Type B pancreatic cell (in vitro differentiated cells): Measurements from ENCODE around the gene USP28. TPM values are rescaled to one million over a fixed set of nuclear protein-coding genes. Genes with fewer than 3 reads are reported as not detected.

Experiments
- DNase-seq: peaks from one replicate; pipeline ENCODE4 v3.0.0; 2021; ENCODE audit warnings: mixed read lengths; ENCODE audit not compliant: unreplicated experiment; ENCODE audit errors: extremely low spot score
- H3K27ac Mint-ChIP-seq: 2 replicates; pipeline ENCODE4 v1.8.0; 2021; ENCODE audit warnings: mild to moderate bottlenecking, mixed read lengths
- H3K27me3 Mint-ChIP-seq: 2 replicates; pipeline ENCODE4 v1.8.0; 2021; ENCODE audit warnings: mixed read lengths
- H3K36me3 Mint-ChIP-seq: 2 replicates; pipeline ENCODE4 v1.8.0; 2021; ENCODE audit warnings: mixed read lengths
- H3K4me1 Mint-ChIP-seq: one replicate; pipeline ENCODE4 v1.8.0; 2021; ENCODE audit warnings: mixed read lengths; ENCODE audit not compliant: unreplicated experiment
- H3K4me3 Mint-ChIP-seq: 2 replicates; pipeline ENCODE4 v1.8.0; 2021; ENCODE audit warnings: mild to moderate bottlenecking, mixed read lengths
- H3K9me3 Mint-ChIP-seq: 2 replicates; pipeline ENCODE4 v1.8.0; 2021; ENCODE audit warnings: mixed read lengths
- total RNA-seq: library from RNA; stranded (reverse); gene quantifications from 2 replicates; pipeline ENCODE4 v1.2.1, GENCODE V29; 2021; ENCODE audit warnings: low replicate concordance
- TF ChIP-seq, protein P1 (sequence below): fragments of 200-600 bp; sonication (generic); conservative IDR thresholded peaks from 2 replicates; pipeline ENCODE4 v1.5.0; 2021; ENCODE audit warnings: antibody characterized with exemption, mild to moderate bottlenecking

Gene USP28
- total RNA-seq, 1 donor from 2014 or later = 46.9 TPM

DNA sequence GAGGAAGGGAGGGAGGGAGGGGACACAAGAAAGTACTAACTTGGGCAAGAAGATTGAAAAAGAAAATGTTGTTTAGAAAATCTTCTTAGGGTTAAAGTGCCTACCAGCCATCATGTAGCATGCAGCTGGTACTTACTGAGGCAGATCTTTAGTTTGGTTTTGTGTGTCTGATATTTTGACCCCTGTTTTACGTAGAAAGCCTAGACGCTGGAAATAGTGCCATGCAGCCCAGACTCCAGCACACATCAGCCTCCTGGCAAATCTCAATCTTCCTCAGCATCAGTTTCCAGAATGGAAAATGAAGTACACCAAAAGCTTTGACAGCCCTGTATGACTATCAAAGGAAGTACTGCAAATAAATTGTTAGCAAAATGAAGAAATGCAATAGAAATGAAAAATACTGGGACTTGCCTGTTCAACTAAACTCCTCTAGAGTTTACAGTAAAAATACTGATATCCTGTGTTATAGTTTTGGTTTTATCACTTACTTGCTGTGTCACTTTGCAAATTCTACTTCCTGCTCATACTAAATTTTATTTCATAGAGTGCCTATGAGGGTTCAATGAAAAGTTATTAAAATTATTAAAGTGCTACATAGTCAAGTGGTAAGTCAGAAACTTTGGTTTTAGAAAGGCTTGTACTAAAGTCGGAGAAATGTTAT is 7.4 kb downstream of the USP28 start:
- Mint-ChIP-seq H3K36me3 (peaks cover 13% of the 10 kb centered on the region), H3K27ac (no peak overlapping the region), H3K4me3 (no peak overlapping the region), H3K27me3 (no peaks in the 10 kb centered on the region), H3K4me1 (peaks cover 8% of the 10 kb centered on the region), H3K9me3 (no peaks in the 10 kb centered on the region)
- DNase-seq = no peak
- TF ChIP-seq, protein P1, sequence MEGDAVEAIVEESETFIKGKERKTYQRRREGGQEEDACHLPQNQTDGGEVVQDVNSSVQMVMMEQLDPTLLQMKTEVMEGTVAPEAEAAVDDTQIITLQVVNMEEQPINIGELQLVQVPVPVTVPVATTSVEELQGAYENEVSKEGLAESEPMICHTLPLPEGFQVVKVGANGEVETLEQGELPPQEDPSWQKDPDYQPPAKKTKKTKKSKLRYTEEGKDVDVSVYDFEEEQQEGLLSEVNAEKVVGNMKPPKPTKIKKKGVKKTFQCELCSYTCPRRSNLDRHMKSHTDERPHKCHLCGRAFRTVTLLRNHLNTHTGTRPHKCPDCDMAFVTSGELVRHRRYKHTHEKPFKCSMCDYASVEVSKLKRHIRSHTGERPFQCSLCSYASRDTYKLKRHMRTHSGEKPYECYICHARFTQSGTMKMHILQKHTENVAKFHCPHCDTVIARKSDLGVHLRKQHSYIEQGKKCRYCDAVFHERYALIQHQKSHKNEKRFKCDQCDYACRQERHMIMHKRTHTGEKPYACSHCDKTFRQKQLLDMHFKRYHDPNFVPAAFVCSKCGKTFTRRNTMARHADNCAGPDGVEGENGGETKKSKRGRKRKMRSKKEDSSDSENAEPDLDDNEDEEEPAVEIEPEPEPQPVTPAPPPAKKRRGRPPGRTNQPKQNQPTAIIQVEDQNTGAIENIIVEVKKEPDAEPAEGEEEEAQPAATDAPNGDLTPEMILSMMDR = no peak

- H3K36me3 Mint-ChIP-seq = peaks cover 17% of the 10 kb centered on the region
- TF ChIP-seq, protein P1 = no peak
- H3K27me3 Mint-ChIP-seq = no peaks in the 10 kb centered on the region
- H3K27ac Mint-ChIP-seq = no peak overlapping the region
- H3K9me3 Mint-ChIP-seq = peaks cover 4% of the 10 kb centered on the region
- H3K4me3 Mint-ChIP-seq = no peak overlapping the region
- no peak for DNase-seq
- H3K4me1 Mint-ChIP-seq = peaks cover 7% of the 10 kb centered on the region
Observed at GRCh38 chr11:113865873-113866272, 9.5 kb downstream of the USP28 start.

GRCh38 chr11:113864410-113864809 is 11.0 kb downstream of the USP28 start:
- Mint-ChIP-seq H3K27me3 (no peaks in the 10 kb centered on the region), H3K36me3 (peaks cover 17% of the 10 kb centered on the region), H3K4me3 (no peak overlapping the region), H3K4me1 (peaks cover 6% of the 10 kb centered on the region), H3K9me3 (peaks cover 4% of the 10 kb centered on the region), H3K27ac (no peak overlapping the region)
- TF ChIP-seq, protein P1 = no peak
- DNase-seq = no peak

GRCh38 chr11:113862435-113862834 is 12.9 kb downstream of the USP28 start:
- DNase-seq = no peak
- H3K4me3 Mint-ChIP-seq = no peak overlapping the region
- peaks cover 6% of the 10 kb centered on the region for H3K4me1 Mint-ChIP-seq
- peaks cover 4% of the 10 kb centered on the region for H3K9me3 Mint-ChIP-seq
- peaks cover 18% of the 10 kb centered on the region for H3K36me3 Mint-ChIP-seq
- TF ChIP-seq, protein P1 = no peak
- no peak overlapping the region for H3K27ac Mint-ChIP-seq
- H3K27me3 Mint-ChIP-seq = no peaks in the 10 kb centered on the region

DNA sequence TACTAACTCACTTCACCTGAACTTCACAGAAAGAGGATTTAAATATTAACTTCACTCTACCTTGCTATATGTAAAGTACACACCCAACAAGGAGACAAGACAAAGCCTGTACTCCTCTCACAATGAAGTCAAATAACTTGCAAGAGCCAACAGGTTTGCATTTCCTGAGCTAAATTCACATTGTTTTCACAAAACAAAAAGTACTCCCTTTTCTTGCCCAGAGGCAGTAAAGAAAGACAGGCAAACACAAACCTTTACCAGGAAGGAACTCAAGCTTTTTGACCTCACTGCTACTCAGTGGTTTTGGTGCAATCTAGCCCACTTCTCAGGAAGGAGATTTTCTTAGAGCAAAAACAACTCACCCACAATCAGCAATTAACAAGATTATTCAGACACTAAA is 15.7 kb downstream of the USP28 start:
- Mint-ChIP-seq H3K27ac (no peak overlapping the region), H3K4me1 (peaks cover 6% of the 10 kb centered on the region), H3K27me3 (no peaks in the 10 kb centered on the region)

More for the DNA sequence above, 15.7 kb downstream of the USP28 start:
- peaks cover 12% of the 10 kb centered on the region for H3K36me3 Mint-ChIP-seq
- DNase-seq = no peak
- peaks cover 4% of the 10 kb centered on the region for H3K9me3 Mint-ChIP-seq
- H3K4me3 Mint-ChIP-seq = no peak overlapping the region
- TF ChIP-seq, protein P1 = no peak
